Thyroid gland (tissue), 4 donors: ENCODE results near the gene DST.

Experiments
- CTCF ChIP-seq, 6 experiments: fragments of 200-600 bp in 3 of 6; fragments of 450-650 bp in 3 of 6; sonication (generic) in 3 of 6; IDR thresholded peaks; one replicate each; pipeline ENCODE4 v1.5.1; 2016 to 2019; ENCODE audit warnings: antibody characterized with exemption in 6 of 6, mild to moderate bottlenecking in 2 of 6, inconsistent platforms in 1 of 6, moderate library complexity in 1 of 6
- POLR2A ChIP-seq, 2 donors: fragments of 450-650 bp; IDR thresholded peaks; one replicate each; pipeline ENCODE4 v1.6.1; 2017; ENCODE audit warnings: antibody characterized with exemption in 2 of 2, mild to moderate bottlenecking in 2 of 2, moderate library complexity in 1 of 2

- TF ChIP-seq CTCF (IDR thresholded peaks at IDR 0.05) (no peak), POLR2A (IDR thresholded peaks at IDR 0.05) (no peak)
These were observed 34.9 kb upstream of the DST start for GRCh38 chr6:56677559-56677958.
